RPMI8226 (cell line): ENCODE results near the gene PPP1R14D.
A peak's percentile ranks its signal among the peaks of the same experiment; 100 is the strongest.

ENCODE experiments used
- DNase-seq: peaks from one replicate; pipeline ENCODE4 v3.0.0-alpha.2; 2015

PPP1R14D gene

GRCh38 chr15:40815042-40815698 lies 13.3 kb downstream of the PPP1R14D start:
- no peak for DNase-seq

DNA sequence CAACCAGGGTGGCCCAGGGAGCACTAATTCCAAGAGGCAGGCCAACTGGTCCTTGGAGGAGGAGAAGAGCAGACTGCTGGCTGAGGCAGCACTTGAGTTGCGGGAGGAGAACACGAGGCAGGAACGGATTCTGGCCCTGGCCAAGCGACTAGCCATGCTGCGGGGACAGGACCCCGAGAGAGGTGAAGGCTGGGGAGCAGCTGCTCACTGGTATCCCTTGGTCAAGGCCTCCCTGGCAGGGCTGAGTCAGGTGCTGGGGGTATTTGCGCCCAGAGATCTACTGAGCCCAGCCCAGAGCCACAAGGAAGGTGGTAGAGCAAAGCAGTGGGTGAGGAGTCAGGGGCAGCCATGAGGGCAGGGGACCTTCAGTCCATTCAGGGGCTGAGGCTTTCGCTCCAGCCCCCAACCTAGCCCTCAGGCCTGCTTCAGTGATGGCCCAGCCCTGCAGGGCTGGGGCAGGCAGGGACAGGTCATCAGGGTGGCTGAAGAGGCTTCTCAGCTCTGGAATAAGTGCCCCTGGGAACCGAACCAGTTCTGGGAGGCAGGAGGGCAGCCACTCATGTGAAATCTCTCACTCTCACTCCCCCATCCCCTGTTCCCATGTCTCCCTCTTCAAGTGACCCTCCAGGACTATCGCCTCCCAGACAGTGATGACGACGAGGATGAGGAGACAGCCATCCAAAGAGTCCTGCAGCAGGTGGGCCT lies 15.6 kb downstream of the PPP1R14D start:
- DNase-seq = no peak

- no peak for DNase-seq
Measured at GRCh38 chr15:40808861-40809450, 19.6 kb downstream of the PPP1R14D start.

- DNase-seq = no peak
Measured at GRCh38 chr15:40807888-40808461, 20.5 kb downstream of the PPP1R14D start.

DNA sequence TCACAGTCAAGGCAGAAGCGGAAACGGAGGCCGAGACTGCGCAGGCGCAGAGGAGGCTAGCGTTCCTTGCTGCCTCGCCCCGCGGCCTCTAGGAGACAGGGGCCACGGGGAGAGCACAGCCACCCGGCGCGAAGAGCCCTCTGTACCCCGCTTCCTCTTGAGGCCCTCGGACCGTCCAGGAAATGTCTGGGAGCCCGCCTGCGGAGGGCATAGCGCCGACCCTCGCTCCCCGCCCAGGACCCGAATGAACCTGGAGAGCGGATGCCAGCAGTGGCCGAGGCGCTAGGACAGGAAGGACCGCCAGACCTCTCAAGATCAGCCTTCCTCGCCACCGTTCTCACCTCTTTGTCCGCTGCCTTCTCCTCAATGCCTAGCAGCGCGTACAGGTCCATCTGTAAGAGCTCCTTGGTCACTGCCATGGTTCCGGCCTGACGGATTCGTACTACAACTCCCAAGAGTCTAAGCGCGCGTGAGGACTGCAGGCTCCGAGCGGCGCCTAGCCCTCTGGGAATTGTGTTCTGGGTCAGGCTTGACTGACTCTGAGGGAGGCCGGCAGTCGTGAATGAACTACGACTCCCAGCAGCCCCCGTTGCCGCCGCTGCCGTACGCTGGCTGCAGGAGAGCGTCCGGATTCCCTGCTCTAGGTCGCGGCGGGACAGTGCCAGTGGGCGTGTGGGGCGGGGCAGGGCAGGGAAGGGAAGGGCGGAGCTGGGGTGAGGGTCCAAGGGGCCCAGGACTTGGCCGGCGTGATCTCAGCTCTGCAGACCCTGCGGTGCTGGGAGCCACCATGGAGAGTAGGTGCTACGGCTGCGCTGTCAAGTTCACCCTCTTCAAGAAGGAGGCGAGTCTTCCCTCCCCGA lies 21.2 kb downstream of the PPP1R14D start, which contains the start of the genes DNAJC17 and ZFYVE19:
DNAJC17 (minus strand) TSS at position 446 of the 860 bp plus-strand sequence; CDS start at position 419, 27 bp downstream.
ZFYVE19 (plus strand) TSS at position 62 of the 860 bp plus-strand sequence; CDS start at position 563, 501 bp downstream.
- peak; percentile 93 for DNase-seq

DNA sequence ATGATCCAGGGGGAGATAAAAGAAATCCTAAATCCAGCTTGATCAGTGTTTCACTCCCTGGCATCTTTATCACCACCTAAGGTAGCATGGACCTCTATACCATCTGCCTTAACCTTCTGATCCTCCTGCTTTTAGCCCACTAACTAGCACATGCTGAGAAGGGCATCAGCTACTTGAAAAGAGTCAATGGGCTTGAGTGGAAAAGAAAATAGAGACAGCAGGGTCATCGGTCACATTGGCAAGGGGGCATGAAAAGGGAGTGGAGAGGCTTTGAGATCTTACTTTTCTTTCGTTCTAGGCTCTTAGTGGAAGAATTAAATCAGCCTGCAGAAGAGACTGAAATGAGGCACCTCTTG lies 21.9 kb downstream of the PPP1R14D start:
- DNase-seq = no peak

- DNase-seq = no peak
Measured at GRCh38 chr15:40803688-40804087, 24.8 kb downstream of the PPP1R14D start.

DNA sequence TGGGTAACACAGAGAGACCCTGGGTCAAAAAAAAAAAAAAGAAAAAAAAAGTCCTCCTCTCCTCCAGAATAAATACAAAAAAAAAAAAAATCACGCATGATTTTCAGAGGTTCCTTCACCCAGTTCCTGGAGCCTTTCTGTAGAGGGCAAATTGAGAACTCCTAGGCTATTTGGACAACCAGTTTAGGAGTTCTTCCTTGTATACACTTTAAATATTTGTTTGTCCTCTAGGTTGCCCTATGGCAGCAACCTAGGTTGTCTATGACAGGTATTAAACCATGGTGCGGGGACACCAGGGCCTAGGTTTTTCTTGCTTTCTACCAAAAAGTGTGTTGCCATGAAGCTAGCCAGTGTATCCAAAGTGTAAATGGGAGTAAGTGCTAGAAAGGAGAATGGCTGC lies 25.4 kb downstream of the PPP1R14D start:
- DNase-seq = no peak

- no peak for DNase-seq
Measured at GRCh38 chr15:40799523-40799922, 29.0 kb downstream of the PPP1R14D start.

DNA sequence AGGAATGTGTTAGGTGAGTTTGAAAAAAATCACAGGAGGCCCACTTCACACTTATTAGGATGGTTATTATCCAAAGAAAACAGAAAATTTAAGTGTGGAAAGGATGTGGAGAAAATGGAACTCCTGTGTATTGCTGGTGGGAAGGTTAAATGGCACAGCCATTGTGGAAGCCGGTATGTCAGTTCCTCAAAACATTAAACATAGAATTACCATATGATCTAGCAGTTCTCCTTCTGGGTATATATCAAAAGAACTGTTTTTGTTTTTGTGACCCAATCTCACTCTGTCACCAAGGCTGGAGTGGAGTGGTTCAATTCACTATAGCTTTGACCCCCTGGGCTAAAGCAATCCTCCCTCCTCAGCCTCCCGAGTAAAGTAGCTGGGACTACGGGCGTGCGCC lies 32.0 kb downstream of the PPP1R14D start:
- DNase-seq = no peak

- DNase-seq = no peak
Measured at GRCh38 chr15:40796041-40796440, 32.5 kb downstream of the PPP1R14D start.

GRCh38 chr15:40793216-40793989 lies 35.1 kb downstream of the PPP1R14D start:
- no peak for DNase-seq

- no peak for DNase-seq
Measured at GRCh38 chr15:40792394-40792793, 36.1 kb downstream of the PPP1R14D start.

GRCh38 chr15:40790718-40791117 lies 37.8 kb downstream of the PPP1R14D start:
- no peak for DNase-seq

- DNase-seq = no peak
Measured at GRCh38 chr15:40789999-40790398, 38.5 kb downstream of the PPP1R14D start.

DNA sequence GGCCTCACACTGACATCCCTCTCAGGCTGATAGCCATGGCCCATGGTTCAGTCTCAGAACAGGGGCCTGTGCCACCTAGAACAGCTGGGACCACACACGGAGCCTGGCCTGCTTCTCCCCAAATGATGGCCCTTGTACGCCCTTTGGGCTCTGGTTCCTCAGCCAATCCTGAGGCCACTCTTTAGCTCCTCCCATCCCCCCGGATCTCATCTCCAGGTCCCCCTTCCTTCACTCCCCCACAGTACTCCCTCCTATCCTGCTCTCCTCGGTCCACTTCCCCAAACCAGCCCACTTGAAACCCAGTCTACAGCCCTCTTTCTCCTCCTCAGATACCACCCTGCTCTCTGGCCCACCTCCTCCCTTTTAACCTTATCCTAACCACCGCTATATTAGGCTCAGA lies 39.4 kb downstream of the PPP1R14D start:
- no peak for DNase-seq

- DNase-seq = no peak
Measured at GRCh38 chr15:40787991-40788390, 40.5 kb downstream of the PPP1R14D start.

DNA sequence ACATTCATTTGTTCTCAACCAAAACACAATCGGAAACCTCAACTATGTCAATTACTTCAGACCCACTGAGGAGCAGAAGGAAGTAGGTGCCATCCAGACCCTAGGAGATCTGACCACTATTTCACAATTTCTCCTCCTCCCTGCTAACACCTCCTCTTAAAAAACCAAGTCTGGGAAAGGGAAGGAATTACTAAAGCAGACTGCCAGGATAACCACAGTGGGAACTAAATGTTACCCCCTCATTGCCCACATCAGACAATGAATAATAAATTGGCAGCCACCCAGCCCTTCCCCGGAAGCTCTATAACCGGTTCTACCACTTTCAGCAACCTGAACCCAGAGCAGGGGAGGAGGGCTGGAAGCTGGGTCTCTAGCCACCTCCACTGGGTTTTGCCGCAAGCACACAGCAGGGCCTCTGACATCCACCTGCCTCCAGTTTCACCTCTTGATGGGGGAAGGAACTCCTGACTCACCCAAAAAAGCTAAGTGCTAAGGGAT lies 41.1 kb downstream of the PPP1R14D start:
- peak; percentile 41 for DNase-seq

DNA sequence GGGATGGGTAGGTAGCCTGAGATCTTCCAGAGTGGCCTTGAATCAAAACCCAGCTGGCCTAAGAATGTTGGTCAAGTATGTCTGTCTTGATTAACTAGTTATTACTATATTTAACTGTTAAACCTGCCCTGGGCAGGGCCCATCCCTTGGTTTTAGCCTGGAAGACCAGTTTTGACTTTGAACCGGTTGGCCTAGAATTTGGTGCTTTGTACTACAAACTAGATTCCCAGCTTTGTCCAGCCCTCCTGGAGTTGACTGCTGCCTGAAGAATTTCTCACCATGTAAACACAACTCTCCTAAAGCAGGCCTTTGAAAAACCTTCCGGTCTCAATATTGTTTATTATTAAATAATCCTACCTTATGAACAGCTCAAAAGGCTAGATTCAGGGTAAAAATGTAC lies 42.7 kb downstream of the PPP1R14D start:
- no peak for DNase-seq

GRCh38 chr15:40785164-40785563 lies 43.3 kb downstream of the PPP1R14D start:
- no peak for DNase-seq

DNA sequence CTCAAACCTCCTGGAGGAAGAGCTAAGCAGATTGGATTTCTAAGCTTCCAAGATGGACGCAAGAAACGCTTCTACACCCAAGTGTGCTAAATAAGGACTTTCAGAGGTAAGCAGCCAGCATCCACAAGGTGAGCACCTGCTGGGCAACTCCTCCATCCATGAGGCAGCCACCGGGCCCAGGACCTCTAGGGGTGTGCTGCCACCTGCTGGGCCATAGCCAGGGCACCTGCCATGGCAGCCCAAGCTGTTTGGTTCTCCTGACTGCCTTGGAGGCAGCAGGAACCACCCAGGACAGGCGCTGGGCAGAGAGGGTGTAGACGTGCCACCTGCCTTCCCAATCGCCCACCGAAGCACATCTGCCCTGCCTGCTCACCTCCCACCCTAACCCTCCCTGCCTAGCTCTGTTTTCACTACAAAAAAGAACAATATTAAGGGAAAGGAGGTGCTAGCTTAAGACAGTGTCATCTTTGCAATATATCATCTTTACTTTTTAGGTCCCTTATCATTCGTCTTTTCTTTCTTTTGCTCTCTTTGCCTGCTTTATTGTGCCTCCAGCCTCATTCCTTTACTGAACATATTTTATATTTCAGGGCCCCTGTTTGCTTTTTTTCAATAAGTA lies 45.8 kb downstream of the PPP1R14D start:
- DNase-seq = peak; percentile 88
